NCI-H460 (cell line): ENCODE results near the gene ADAM11. TPM values are rescaled to one million over a fixed set of nuclear protein-coding genes. Genes with fewer than 3 reads are reported as not detected.

Experiments
- DNase-seq: peaks from one replicate; pipeline ENCODE4 v3.0.0-alpha.2; 2016; ENCODE audit warnings: low read depth; ENCODE audit errors: extremely low read depth
- small RNA-seq, 2 experiments: library from RNA; depleted of rRNA; stranded (forward); fragments of <200 nt; gene quantifications; one replicate each; pipeline ENCODE3, GENCODE V24; 2014
- total RNA-seq: library from RNA; depleted of rRNA; stranded (reverse); fragments of >200 nt; shearing (Covaris generic); gene quantifications from 2 replicates; pipeline ENCODE4 v1.2.3, GENCODE V29; 2014; rRNA removed

The ADAM11 gene
- total RNA-seq, 1 experiment from 2014 or later, result 0.94 TPM

DNA sequence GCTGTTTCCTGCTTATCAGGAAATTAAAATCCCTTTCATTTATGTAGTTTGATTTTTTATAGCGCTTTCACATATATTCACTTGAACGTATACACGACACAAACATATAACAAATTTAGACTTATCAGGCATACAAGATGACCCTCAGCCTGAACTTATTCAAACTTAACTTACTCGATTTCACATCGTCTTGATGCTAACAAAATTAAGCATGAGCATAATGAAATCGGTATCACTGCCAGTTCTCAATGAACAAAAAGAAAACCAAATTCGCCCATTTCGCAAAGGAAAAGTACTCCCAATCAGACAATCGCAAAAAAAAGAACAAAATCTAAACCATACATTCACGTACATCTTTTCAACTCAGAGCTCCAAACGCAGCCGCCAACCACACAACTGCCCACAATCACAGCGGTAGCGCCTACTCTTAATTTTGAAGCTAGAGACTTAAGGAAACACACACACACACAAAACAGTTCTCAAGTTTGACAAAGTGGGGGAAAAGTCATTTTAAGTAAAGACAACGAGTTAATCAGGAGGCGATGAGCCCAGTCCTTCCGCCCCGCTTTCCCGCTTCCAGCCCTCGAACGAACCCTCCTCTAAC is 70.2 kb downstream of the ADAM11 start:
- DNase-seq, result no peak

- no peak for DNase-seq
Observed at GRCh38 chr17:44829523-44830358, 71.0 kb downstream of the ADAM11 start, which contains the start of gene GJC1. Gene GJC1 (minus strand): TSS chr17:44830287. CDS start chr17:44805817, 24,470 bp downstream.

- DNase-seq, result no peak
Observed at GRCh38 chr17:44830359-44831288, 71.8 kb downstream of the ADAM11 start.

GRCh38 chr17:44831371-44831770 is 72.6 kb downstream of the ADAM11 start:
- no peak for DNase-seq

Small RNA genes within 50 kb of the gene (small RNA-seq; reads per million reads assigned to genes)
- gene RN7SL819P, result 0 reads per million in 2 experiments

Other genes with a start within 250 kb of the ADAM11 start
- gene FZD2, start 201.5 kb upstream of the ADAM11 start, total RNA-seq, result 1.7 and 2.0 TPM in 2 replicates
- gene MEIOC, start 102.5 kb upstream of the ADAM11 start, total RNA-seq, result 0.75 and 0.82 TPM in 2 replicates
- 46.0 and 49.1 TPM in 2 replicates for gene CCDC43, start 69.2 kb upstream of the ADAM11 start, total RNA-seq
- 11.5 and 12.9 TPM in 2 replicates for gene DBF4B, start 50.3 kb upstream of the ADAM11 start, total RNA-seq
- 4.4 and 5.2 TPM in 2 replicates for gene GJC1, start 71.3 kb downstream of the ADAM11 start, total RNA-seq
- not detected in 2 replicates for gene HIGD1B, start 88.9 kb downstream of the ADAM11 start, total RNA-seq
- 112 and 137 TPM in 2 replicates for gene EFTUD2, start 140.5 kb downstream of the ADAM11 start, total RNA-seq
- gene GFAP, start 156.5 kb downstream of the ADAM11 start, total RNA-seq, result 0.09 and 0.32 TPM in 2 replicates
- gene KIF18B, start 188.8 kb downstream of the ADAM11 start, total RNA-seq, result 11.0 and 12.7 TPM in 2 replicates
- 0.72 and 0.84 TPM in 2 replicates for gene C1QL1, start 209.3 kb downstream of the ADAM11 start, total RNA-seq